GM18520 (cell line): ENCODE measurements around the gene HLA-E.

Experiments
- ATAC-seq: cut with Tn5 transposase; IDR thresholded peaks from one replicate; pipeline ENCODE4 v1.9.1; 2021; ENCODE audit not compliant: unreplicated experiment

Gene HLA-E

DNA sequence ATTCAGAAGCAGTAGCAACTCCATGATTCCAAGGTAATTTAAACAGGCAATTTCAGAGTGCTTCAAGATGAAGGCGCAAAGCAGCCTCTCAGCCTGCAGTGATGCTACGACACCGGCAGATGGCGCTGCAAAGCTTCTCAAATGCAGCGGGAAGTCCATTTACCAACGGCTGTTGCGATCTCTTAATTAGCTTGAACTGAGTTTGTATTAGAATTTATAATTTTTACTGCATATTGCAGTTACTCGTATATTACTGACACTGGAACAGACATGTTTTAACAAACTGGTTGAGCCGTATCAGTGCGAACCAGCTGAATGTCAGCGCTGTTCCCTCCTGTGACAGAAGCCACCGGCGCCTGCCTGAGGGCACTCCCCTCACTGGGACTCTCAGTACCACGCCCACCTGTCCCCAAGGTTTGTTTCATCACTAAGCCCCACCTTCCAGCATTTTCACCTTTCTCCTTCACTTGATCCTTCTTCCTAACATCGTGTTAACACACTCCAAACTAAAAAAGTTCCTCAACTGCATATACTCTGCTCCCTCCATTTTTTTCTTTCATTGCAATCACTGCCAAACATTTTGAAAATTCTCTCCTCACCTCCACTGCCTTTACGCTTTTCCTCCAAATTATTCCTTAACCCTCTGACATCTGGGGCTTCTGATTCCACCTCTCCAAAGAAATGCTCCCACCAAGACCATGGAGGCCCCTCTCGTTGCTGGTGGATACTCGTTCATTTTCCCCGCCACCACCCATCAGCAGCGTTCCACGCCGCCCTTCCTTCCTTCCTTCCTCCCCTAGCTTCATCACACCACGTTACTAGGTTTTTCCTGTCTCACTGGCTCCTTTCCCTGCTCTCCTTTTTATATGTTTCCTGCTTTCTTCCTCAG, 52.5 kb downstream of the HLA-E start:
- no peak for ATAC-seq

DNA sequence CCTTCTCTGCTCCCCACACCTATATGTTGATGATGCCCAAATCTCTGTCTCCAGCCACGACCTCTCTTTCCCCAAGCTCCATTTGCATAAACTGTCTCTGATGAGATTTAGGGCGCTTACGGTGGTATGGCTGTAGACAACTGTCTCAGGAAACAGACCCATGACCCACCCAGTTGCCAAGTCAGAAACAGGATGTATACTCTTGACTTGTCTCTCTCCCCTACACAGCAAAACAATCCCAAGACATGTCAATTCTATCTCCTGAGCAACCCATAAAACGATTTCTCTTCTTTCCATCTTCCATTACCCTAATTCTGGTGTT, 53.1 kb downstream of the HLA-E start:
- ATAC-seq = no peak

- ATAC-seq = no peak
Observed at GRCh38 chr6:30542915-30543314, 53.6 kb downstream of the HLA-E start.
